GM19467 (cell line): ENCODE data around the gene DQX1.
"Not testable (repeated sequence)": the region's sequence is repeated elsewhere in the genome, so short reads cannot be mapped to it uniquely, and the experiment has no call there.

Source experiments
- ATAC-seq: cut with Tn5 transposase; IDR thresholded peaks from one replicate; pipeline ENCODE4 v1.9.1; 2021; ENCODE audit warnings: mild to moderate bottlenecking, moderate library complexity; ENCODE audit not compliant: unreplicated experiment

DQX1 gene

GRCh38 chr2:74497777-74498499 lies 28.1 kb downstream of the DQX1 start:
- ATAC-seq, result no peak

GRCh38 chr2:74496997-74497776 lies 28.8 kb downstream of the DQX1 start:
- ATAC-seq, result no peak

- ATAC-seq, result no peak
Observed at GRCh38 chr2:74495440-74495839, 30.6 kb downstream of the DQX1 start.

- ATAC-seq, result no peak
Observed at GRCh38 chr2:74493546-74493945, 32.5 kb downstream of the DQX1 start.

- ATAC-seq, result no peak
Observed at GRCh38 chr2:74491648-74492544, 34.1 kb downstream of the DQX1 start.

- ATAC-seq, result no peak
Observed at GRCh38 chr2:74489906-74490305, 36.1 kb downstream of the DQX1 start.

GRCh38 chr2:74488643-74489481 lies 37.2 kb downstream of the DQX1 start:
- ATAC-seq, result no peak

GRCh38 chr2:74486141-74486540 lies 39.9 kb downstream of the DQX1 start:
- ATAC-seq, result no peak

- not testable (repeated sequence) for ATAC-seq
Observed at GRCh38 chr2:74483675-74484164, 42.3 kb downstream of the DQX1 start.

GRCh38 chr2:74482801-74483674 lies 43.0 kb downstream of the DQX1 start, which contains the start of the genes CCDC142 and TTC31:
CCDC142 (minus strand) TSS chr2:74482998; CDS start chr2:74482837, 161 bp downstream.
TTC31 (plus strand) TSS chr2:74483081; CDS start chr2:74483096, 15 bp downstream.
- ATAC-seq, result peak; percentile 80

GRCh38 chr2:74481961-74482800 lies 43.9 kb downstream of the DQX1 start:
- ATAC-seq, result peak; percentile 37

- no peak for ATAC-seq
Observed at GRCh38 chr2:74481431-74481830, 44.6 kb downstream of the DQX1 start.

- no peak for ATAC-seq
Observed at GRCh38 chr2:74474899-74475298, 51.1 kb downstream of the DQX1 start.

GRCh38 chr2:74474481-74474880 lies 51.5 kb downstream of the DQX1 start:
- ATAC-seq, result no peak

GRCh38 chr2:74472945-74473258 lies 53.1 kb downstream of the DQX1 start:
- no peak for ATAC-seq

- peak; percentile 75 for ATAC-seq
Observed at GRCh38 chr2:74472086-74472944, 53.7 kb downstream of the DQX1 start, which contains the start of gene MRPL53. MRPL53 (minus strand) TSS chr2:74472680; CDS start chr2:74472660, 20 bp downstream.
